Naive thymus-derived CD4-positive, alpha-beta T cell (primary cell): ENCODE results near the gene MPL. TPM values are rescaled to one million over a fixed set of nuclear protein-coding genes. Genes with fewer than 3 reads are reported as not detected.
"Not testable (repeated sequence)": the region's sequence is repeated elsewhere in the genome, so short reads cannot be mapped to it uniquely, and the experiment has no call there.

ENCODE experiments used
- ATAC-seq: fragments of 150-1000 bp; cut with Tn5 transposase; 2 replicates; pipeline ENCODE4 v1.10.0; 2021; ENCODE audit warnings: mild to moderate bottlenecking, moderate library complexity
- CTCF ChIA-PET: fragments of 350-600 bp; sonication (Branson Sonifier 250); formaldehyde crosslinking; loops from one replicate; lab custom pipeline; 2021; ENCODE audit warnings: antibody characterized with exemption; lab: Charles Lee
- POLR2A ChIA-PET: fragments of 350-600 bp; sonication (Branson Sonifier 250); formaldehyde crosslinking; loops from one replicate; lab custom pipeline; 2021; ENCODE audit warnings: antibody characterized with exemption, inconsistent platforms; lab: Charles Lee
- DNase-seq, 9 donors: peaks; one replicate each; pipeline versions ENCODE4 v3.0.0 to v3.0.0-alpha.2; 2020 to 2022; ENCODE audit warnings: mixed read lengths in 1 of 9
- H3K27ac ChIP-seq: one replicate; pipeline ENCODE4 v1.7.0; 2013; ENCODE audit warnings: mild to moderate bottlenecking, low read depth, low read length, moderate library complexity
- H3K27me3 ChIP-seq, 2 donors: one replicate each; pipeline ENCODE4 v1.7.0; 2013; ENCODE audit warnings: low read length in 2 of 2, mild to moderate bottlenecking in 2 of 2, moderate library complexity in 2 of 2; ENCODE audit not compliant: control insufficient read depth in 2 of 2, insufficient read depth in 2 of 2
- H3K36me3 ChIP-seq, 3 experiments: 1 replicate in 2 of 3; 2 replicates in 1 of 3; pipeline ENCODE4 v1.7.0; 2013; ENCODE audit warnings: low read length in 3 of 3, mild to moderate bottlenecking in 3 of 3, moderate library complexity in 1 of 3; ENCODE audit not compliant: insufficient read depth in 3 of 3, control insufficient read depth in 2 of 3
- H3K4me1 ChIP-seq, 2 donors: one replicate each; pipeline ENCODE4 v1.7.0; 2013; ENCODE audit warnings: low read length in 2 of 2, mild to moderate bottlenecking in 2 of 2, moderate library complexity in 1 of 2; ENCODE audit not compliant: control insufficient read depth in 2 of 2, insufficient read depth in 2 of 2
- H3K4me3 ChIP-seq: 2 replicates; pipeline ENCODE4 v1.7.0; 2013; ENCODE audit warnings: mild to moderate bottlenecking, low read length
- H3K9me3 ChIP-seq, 3 experiments: 1 replicate in 2 of 3; 2 replicates in 1 of 3; pipeline ENCODE4 v1.7.0; 2013; ENCODE audit warnings: low read length in 3 of 3; ENCODE audit not compliant: control insufficient read depth in 2 of 3
- H3K27ac Mint-ChIP-seq, 9 donors: one replicate each; pipeline ENCODE4 v1.8.0; 2020 to 2022; ENCODE audit warnings: mixed read lengths in 9 of 9, mild to moderate bottlenecking in 8 of 9, moderate library complexity in 5 of 9, inconsistent platforms in 2 of 9
- H3K27me3 Mint-ChIP-seq, 5 donors: one replicate each; pipeline ENCODE4 v1.8.0; 2021 to 2022; ENCODE audit warnings: mixed read lengths in 5 of 5, mild to moderate bottlenecking in 1 of 5
- H3K36me3 Mint-ChIP-seq, 5 donors: one replicate each; pipeline ENCODE4 v1.8.0; 2020 to 2022; ENCODE audit warnings: mixed read lengths in 5 of 5, mild to moderate bottlenecking in 3 of 5, inconsistent platforms in 1 of 5
- H3K4me1 Mint-ChIP-seq, 7 donors: one replicate each; pipeline ENCODE4 v1.8.0; 2020 to 2022; ENCODE audit warnings: mixed read lengths in 7 of 7, mild to moderate bottlenecking in 3 of 7, inconsistent platforms in 1 of 7
- H3K4me3 Mint-ChIP-seq, 10 donors: one replicate each; pipeline ENCODE4 v1.8.0; 2020 to 2022; ENCODE audit warnings: mild to moderate bottlenecking in 10 of 10, mixed read lengths in 10 of 10, moderate library complexity in 6 of 10, inconsistent platforms in 2 of 10
- H3K9me3 Mint-ChIP-seq, 11 donors: one replicate each; pipeline ENCODE4 v1.8.0; 2020 to 2022; ENCODE audit warnings: mixed read lengths in 11 of 11, mild to moderate bottlenecking in 4 of 11, inconsistent platforms in 1 of 11, moderate library complexity in 1 of 11
- intact Hi-C, 2 donors: fragments of 100-400 bp; cut with micrococcal nuclease; formaldehyde crosslinking; loops; one replicate each; pipeline ENCODE4 v1.15.1; 2023
- polyA plus RNA-seq, 2 donors: library from polyadenylated mRNA; unstranded; fragments of 300-500 nt; fragmentation: Illumina TruSeq; gene quantifications; one replicate each; pipeline ENCODE4 v1.2.3, GENCODE V29; 2021
- total RNA-seq, 6 experiments: library from RNA in 5 of 6; stranded (reverse) in 5 of 6; gene quantifications; 1 replicate in 5 of 6; 2 replicates in 1 of 6; pipeline ENCODE4 v1.2.3 and lab custom pipeline; 2021 to 2026

The MPL gene
- total and polyA plus RNA-seq, 7 experiments from 2014 or later = 0.21 to 0.98 TPM; not detected in 5

- peak; percentile 91 for ATAC-seq
- no peaks in the 10 kb centered on the region for H3K9me3 ChIP-seq
- Mint-ChIP-seq H3K9me3 (no peaks in the 10 kb centered on the region), H3K36me3 (peaks cover 5 to 33% (median 8%) of the 10 kb centered on the region in 5 donors), H3K27me3 (no peaks in the 10 kb centered on the region), H3K27ac (peak within 1 kb of the TSS; percentile 88 to 95 (median 91)), H3K4me3 (peak within 1 kb of the TSS; percentile 86 to 97 (median 92)), H3K4me1 (peaks cover 24 to 47% (median 42%) of the 10 kb centered on the region in 7 donors)
- ChIA-PET CTCF (interaction anchor here (0.6 to 1.0 kb wide), 5 partner anchors 17 to 143 kb away, joined by 3 to 4 read pairs (median 3); partner anchors contain the start of gene SZT2), POLR2A (interaction anchor here (0.6 to 1.9 kb wide), 9 partner anchors 10 to 196 kb away, joined by 3 to 16 read pairs (median 4); partner anchors contain the start of genes CDC20 and MED8)
- peaks cover 10 to 28% (median 10%) of the 10 kb centered on the region in 3 experiments for H3K36me3 ChIP-seq
- DNase-seq = peak; percentile 40 to 94 (median 58)
- H3K27me3 ChIP-seq = no peaks in the 10 kb centered on the region
- peak within 1 kb of the TSS; percentile 90 for H3K27ac ChIP-seq
- intact Hi-C loops = loop anchor here (1.0 to 10.0 kb wide), 13 partner anchors 10 to 844 kb away; partner anchors contain the start of genes CDC20 (in 2 of the 2), HYI (in 2 of the 2), MED8 (in 2 of the 2) and SZT2 (in 2 of the 2)
- H3K4me3 ChIP-seq = peak within 1 kb of the TSS; percentile 89
- peaks cover 13 to 22% of the 10 kb centered on the region in 2 donors for H3K4me1 ChIP-seq
Measured at GRCh38 chr1:43367904-43368645, 30.5 kb downstream of the MPL start, which contains the start of gene ELOVL1. ELOVL1 (minus strand) TSS chr1:43368011; CDS start chr1:43365609, 2,402 bp downstream.

- peak overlapping the region; percentile 84 to 94 (median 90) for H3K4me3 Mint-ChIP-seq
- DNase-seq (no peak), ATAC-seq (no peak)
- POLR2A ChIA-PET = interaction anchor here (0.6 to 1.9 kb wide), 9 partner anchors 9 to 197 kb away, joined by 3 to 16 read pairs (median 4); partner anchors contain the start of genes CDC20 and MED8
- CTCF ChIA-PET = interaction anchor here (0.6 to 1.0 kb wide), 4 partner anchors 16 to 142 kb away, joined by 3 to 4 read pairs (median 3); partner anchors contain the start of gene SZT2
- peak overlapping the region; percentile 65 to 92 (median 88) for H3K27ac Mint-ChIP-seq
- no peaks in the 10 kb centered on the region for H3K9me3 ChIP-seq
- peaks cover 5 to 30% (median 8%) of the 10 kb centered on the region in 5 donors for H3K36me3 Mint-ChIP-seq
- no peaks in the 10 kb centered on the region for H3K9me3 Mint-ChIP-seq
- peaks cover 13 to 22% of the 10 kb centered on the region in 2 donors for H3K4me1 ChIP-seq
- intact Hi-C loops = loop anchor here (1.0 to 10.0 kb wide), 13 partner anchors 10 to 844 kb away; partner anchors contain the start of genes CDC20 (in 2 of the 2), HYI (in 2 of the 2), MED8 (in 2 of the 2) and SZT2 (in 2 of the 2)
- H3K4me1 Mint-ChIP-seq = peaks cover 24 to 47% (median 42%) of the 10 kb centered on the region in 7 donors
- H3K36me3 ChIP-seq = peaks cover 8 to 22% (median 10%) of the 10 kb centered on the region in 3 experiments
- peak overlapping the region; percentile 90 for H3K27ac ChIP-seq
- H3K27me3 ChIP-seq = no peaks in the 10 kb centered on the region
- no peaks in the 10 kb centered on the region for H3K27me3 Mint-ChIP-seq
- peak overlapping the region; percentile 89 for H3K4me3 ChIP-seq
Measured at GRCh38 chr1:43368646-43369020, 31.0 kb downstream of the MPL start.

- ATAC-seq, H3K4me3 ChIP-seq, H3K27me3 ChIP-seq, H3K27me3 Mint-ChIP-seq, H3K27ac ChIP-seq, DNase-seq, H3K9me3 Mint-ChIP-seq, H3K9me3 ChIP-seq: not testable (repeated sequence)
- Mint-ChIP-seq H3K4me3 (peak overlapping the region in 1 of 10 donors; percentile 41), H3K4me1 (peaks cover 24 to 47% (median 40%) of the 10 kb centered on the region in 7 donors), H3K36me3 (peaks cover 0 to 24% (median 3%) of the 10 kb centered on the region in 5 donors), H3K27ac (peak overlapping the region in 1 of 9 donors; percentile 51)
- ChIA-PET POLR2A (interaction anchor here (0.6 kb wide), 1 partner anchor 18 kb away, joined by 4 read pairs; no protein-coding TSS in a partner anchor), CTCF (interaction anchor here (0.6 kb wide), 1 partner anchor 40 kb away, joined by 9 read pairs; no protein-coding TSS in a partner anchor)
- Histone ChIP-seq H3K36me3 (peaks cover 0 to 11% (median 8%) of the 10 kb centered on the region in 3 experiments), H3K4me1 (peaks cover 13 to 22% of the 10 kb centered on the region in 2 donors)
- intact Hi-C loops = loop anchor here (2.0 to 10.0 kb wide), 8 partner anchors 83 to 843 kb away; partner anchors contain the start of genes HYI (in 2 of the 2), ATP6V0B (in 1 of the 2), B4GALT2 (in 1 of the 2) and DMAP1 (in 1 of the 2)
Measured at GRCh38 chr1:43369779-43370178, 32.2 kb downstream of the MPL start.

- H3K27me3 ChIP-seq = no peaks in the 10 kb centered on the region
- Mint-ChIP-seq H3K9me3 (no peaks in the 10 kb centered on the region), H3K4me3 (peak overlapping the region in 6 of 10 donors; percentile 6 to 36 (median 20)), H3K27me3 (no peaks in the 10 kb centered on the region), H3K27ac (peak overlapping the region in 5 of 9 donors; percentile 4 to 76 (median 32)), H3K4me1 (peaks cover 23 to 40% (median 35%) of the 10 kb centered on the region in 7 donors), H3K36me3 (peaks cover 0 to 20% (median 3%) of the 10 kb centered on the region in 5 donors)
- H3K27ac ChIP-seq = no peak overlapping the region
- ATAC-seq = no peak
- H3K4me3 ChIP-seq = no peak overlapping the region
- peaks cover 0 to 3% (median 0%) of the 10 kb centered on the region in 3 experiments for H3K36me3 ChIP-seq
- ChIA-PET POLR2A (interaction anchor here (0.6 kb wide), 1 partner anchor 17 kb away, joined by 4 read pairs; no protein-coding TSS in a partner anchor), CTCF (no interaction called here)
- DNase-seq = no peak
- peaks cover 13 to 22% of the 10 kb centered on the region in 2 donors for H3K4me1 ChIP-seq
- intact Hi-C loops = no loop called here
- H3K9me3 ChIP-seq = no peaks in the 10 kb centered on the region
Measured at GRCh38 chr1:43370564-43370963, 32.9 kb downstream of the MPL start.

- intact Hi-C loops = no loop called here
- H3K36me3 Mint-ChIP-seq = peaks cover 0 to 16% (median 0%) of the 10 kb centered on the region in 5 donors
Measured at GRCh38 chr1:43372172-43372571, 34.6 kb downstream of the MPL start.

More at GRCh38 chr1:43372172-43372571, 34.6 kb downstream of the MPL start:
- Histone ChIP-seq H3K36me3 (no peaks in the 10 kb centered on the region), H3K27ac (no peak overlapping the region), H3K4me1 (peaks cover 6 to 8% of the 10 kb centered on the region in 2 donors), H3K4me3 (no peak overlapping the region), H3K27me3 (no peaks in the 10 kb centered on the region), H3K9me3 (no peaks in the 10 kb centered on the region)
- Mint-ChIP-seq H3K4me3 (no peak overlapping the region), H3K27me3 (no peaks in the 10 kb centered on the region), H3K9me3 (no peaks in the 10 kb centered on the region), H3K27ac (no peak overlapping the region), H3K4me1 (peaks cover 15 to 33% (median 22%) of the 10 kb centered on the region in 7 donors)
- POLR2A ChIA-PET = no interaction called here
- CTCF ChIA-PET = no interaction called here
- DNase-seq (no peak), ATAC-seq (no peak)
